Smooth muscle cell (in vitro differentiated cells): ENCODE measurements around the gene NRIP2. TPM values are rescaled to one million over a fixed set of nuclear protein-coding genes. Genes with fewer than 3 reads are reported as not detected.
A peak's percentile ranks its signal among the peaks of the same experiment; 100 is the strongest.

ENCODE experiments used
- DNase-seq: peaks from one replicate; lab custom pipeline; 2025; ENCODE audit not compliant: unreplicated experiment; lab: John Stamatoyannopoulos, UW
- H2AFZ ChIP-seq: fragments of 200-600 bp; sonication (generic); 2 replicates; pipeline ENCODE4 v1.6.0; 2016; ENCODE audit warnings: antibody characterized with exemption, low read depth, mild to moderate bottlenecking
- H3F3A ChIP-seq: fragments of 200-600 bp; sonication (generic); 2 replicates; pipeline ENCODE4 v1.6.0; 2017; ENCODE audit warnings: antibody characterized with exemption, low read depth
- H3K27ac ChIP-seq: fragments of 200-600 bp; sonication (generic); 2 replicates; pipeline ENCODE4 v1.5.1; 2016; ENCODE audit warnings: low read depth, mild to moderate bottlenecking
- H3K27me3 ChIP-seq: fragments of 200-600 bp; sonication (generic); 2 replicates; pipeline ENCODE4 v1.6.1; 2016; ENCODE audit warnings: low read depth, mild to moderate bottlenecking
- H3K36me3 ChIP-seq: fragments of 200-600 bp; sonication (generic); 2 replicates; pipeline ENCODE4 v1.5.1; 2016; ENCODE audit warnings: low read depth
- H3K4me1 ChIP-seq: fragments of 200-600 bp; sonication (generic); 2 replicates; pipeline ENCODE4 v1.5.1; 2016; ENCODE audit warnings: low read depth
- H3K4me2 ChIP-seq: fragments of 200-600 bp; sonication (generic); 2 replicates; pipeline ENCODE4 v1.6.0; 2016; ENCODE audit warnings: mild to moderate bottlenecking
- H3K4me3 ChIP-seq: fragments of 200-600 bp; sonication (generic); 2 replicates; pipeline ENCODE4 v1.5.1; 2016; ENCODE audit warnings: mild to moderate bottlenecking
- H3K79me2 ChIP-seq: fragments of 200-600 bp; sonication (generic); 2 replicates; pipeline ENCODE4 v1.6.0; 2016; ENCODE audit warnings: low read depth, mild to moderate bottlenecking
- H3K9ac ChIP-seq: fragments of 200-600 bp; sonication (generic); 2 replicates; pipeline ENCODE4 v1.6.0; 2016; ENCODE audit warnings: low read depth
- H3K9me3 ChIP-seq: fragments of 200-600 bp; sonication (generic); replicated peaks from 2 replicates; pipeline ENCODE4 v1.5.1; 2016; ENCODE audit warnings: low read depth
- H4K20me1 ChIP-seq: fragments of 200-600 bp; sonication (generic); 2 replicates; pipeline ENCODE4 v1.6.0; 2016; ENCODE audit warnings: low read depth
- WGBS: methylation state at CpG from one replicate; pipeline ENCODE4 v1.1.7; 2016; ENCODE audit warnings: low lambda C conversion rate; 5-methylcytosine and 5-hydroxymethylcytosine counted together
- polyA plus RNA-seq: library from polyadenylated mRNA; unstranded; fragments of >200 nt; fragmentation: Nextera tagmentation; extraction: Ambion mirVana; gene quantifications from 2 replicates; pipeline ENCODE4 v1.2.1, GENCODE V29; 2016
- total RNA-seq: library from RNA; depleted of rRNA; stranded (reverse); fragments of >200 nt; gene quantifications from 2 replicates; pipeline ENCODE4 v1.2.3, GENCODE V29; 2014
- TF ChIP-seq, protein P1 (sequence below): fragments of 200-600 bp; sonication (generic); IDR thresholded peaks from 2 replicates; pipeline ENCODE4 v1.5.1; 2017; ENCODE audit warnings: borderline replicate concordance, mild to moderate bottlenecking, antibody characterized with exemption; ENCODE audit not compliant: insufficient read depth, poor library complexity, severe bottlenecking

The NRIP2 gene
- total and polyA plus RNA-seq, 2 experiments from 2014 or later, result 0.04 to 0.29 TPM

DNA sequence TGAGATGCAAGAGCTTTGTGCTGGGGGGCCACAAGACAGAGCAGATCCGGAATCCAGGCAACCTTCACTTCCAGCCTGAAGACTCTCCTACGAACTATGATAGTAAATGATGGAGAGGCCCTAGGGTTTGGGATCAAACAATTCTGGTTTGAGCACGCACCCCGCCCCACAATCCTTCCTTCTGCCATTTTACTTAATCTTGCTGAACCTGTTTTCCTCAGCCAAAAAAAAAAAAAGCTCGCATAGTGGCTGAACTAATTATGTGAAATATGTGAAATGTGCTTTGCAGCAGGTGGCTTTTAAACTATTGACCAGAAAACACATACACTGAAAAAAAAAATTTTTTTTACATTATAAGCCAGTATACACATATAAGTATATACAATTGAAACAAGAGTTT lies 23.0 kb downstream of the NRIP2 start:
- H3K9me3 ChIP-seq, result no peaks in the 10 kb centered on the region
- WGBS, result 81% methylated on average over 5 of the region's 5 CpGs
- no peaks in the 10 kb centered on the region for H3K27me3 ChIP-seq
- H3K9ac ChIP-seq, result peak overlapping the region; percentile 34
- H3K79me2 ChIP-seq, result peaks cover 29% of the 10 kb centered on the region
- peak overlapping the region; percentile 67 for H3K4me3 ChIP-seq
- H3K4me2 ChIP-seq, result peak overlapping the region; percentile 90
- H3K36me3 ChIP-seq, result no peaks in the 10 kb centered on the region
- DNase-seq, result no peak
- H2AFZ ChIP-seq, result peak overlapping the region; percentile 17
- H3K27ac ChIP-seq, result peak overlapping the region; percentile 88
- no peaks in the 10 kb centered on the region for H4K20me1 ChIP-seq
- peaks cover 3% of the 10 kb centered on the region for H3K4me1 ChIP-seq
- TF ChIP-seq, protein P1, sequence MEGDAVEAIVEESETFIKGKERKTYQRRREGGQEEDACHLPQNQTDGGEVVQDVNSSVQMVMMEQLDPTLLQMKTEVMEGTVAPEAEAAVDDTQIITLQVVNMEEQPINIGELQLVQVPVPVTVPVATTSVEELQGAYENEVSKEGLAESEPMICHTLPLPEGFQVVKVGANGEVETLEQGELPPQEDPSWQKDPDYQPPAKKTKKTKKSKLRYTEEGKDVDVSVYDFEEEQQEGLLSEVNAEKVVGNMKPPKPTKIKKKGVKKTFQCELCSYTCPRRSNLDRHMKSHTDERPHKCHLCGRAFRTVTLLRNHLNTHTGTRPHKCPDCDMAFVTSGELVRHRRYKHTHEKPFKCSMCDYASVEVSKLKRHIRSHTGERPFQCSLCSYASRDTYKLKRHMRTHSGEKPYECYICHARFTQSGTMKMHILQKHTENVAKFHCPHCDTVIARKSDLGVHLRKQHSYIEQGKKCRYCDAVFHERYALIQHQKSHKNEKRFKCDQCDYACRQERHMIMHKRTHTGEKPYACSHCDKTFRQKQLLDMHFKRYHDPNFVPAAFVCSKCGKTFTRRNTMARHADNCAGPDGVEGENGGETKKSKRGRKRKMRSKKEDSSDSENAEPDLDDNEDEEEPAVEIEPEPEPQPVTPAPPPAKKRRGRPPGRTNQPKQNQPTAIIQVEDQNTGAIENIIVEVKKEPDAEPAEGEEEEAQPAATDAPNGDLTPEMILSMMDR, result no peak
- H3F3A ChIP-seq, result no peaks in the 10 kb centered on the region

GRCh38 chr12:2806700-2807099 lies 28.1 kb downstream of the NRIP2 start:
- TF ChIP-seq, protein P1, result no peak
- H2AFZ ChIP-seq, result no peak overlapping the region
- H4K20me1 ChIP-seq, result peaks cover 8% of the 10 kb centered on the region
- H3K9me3 ChIP-seq, result no peaks in the 10 kb centered on the region
- no peak overlapping the region for H3K4me3 ChIP-seq
- no peak overlapping the region for H3K4me2 ChIP-seq
- H3K27ac ChIP-seq, result no peak overlapping the region
- H3F3A ChIP-seq, result peaks cover 40% of the 10 kb centered on the region
- WGBS, result over 99% methylated on average over 6 of the region's 6 CpGs
- H3K79me2 ChIP-seq, result peaks cover 3% of the 10 kb centered on the region
- H3K9ac ChIP-seq, result no peak overlapping the region
- no peak for DNase-seq
- H3K27me3 ChIP-seq, result no peaks in the 10 kb centered on the region
- peaks cover 3% of the 10 kb centered on the region for H3K4me1 ChIP-seq
- peaks cover 8% of the 10 kb centered on the region for H3K36me3 ChIP-seq

GRCh38 chr12:2805143-2805520 lies 29.7 kb downstream of the NRIP2 start:
- Histone ChIP-seq H3K4me3 (no peak overlapping the region), H4K20me1 (peaks cover 8% of the 10 kb centered on the region), H3K4me1 (peaks cover 3% of the 10 kb centered on the region), H3K27me3 (no peaks in the 10 kb centered on the region), H3K79me2 (no peaks in the 10 kb centered on the region), H2AFZ (no peak overlapping the region), H3K4me2 (peak overlapping the region; percentile 58), H3F3A (peaks cover 40% of the 10 kb centered on the region), H3K9ac (no peak overlapping the region), H3K36me3 (peaks cover 12% of the 10 kb centered on the region), H3K27ac (peak overlapping the region; percentile 48), H3K9me3 (no peaks in the 10 kb centered on the region)
- TF ChIP-seq, protein P1, result no peak
- 43% methylated on average over 2 of the region's 2 CpGs for WGBS
- DNase-seq, result no peak

DNA sequence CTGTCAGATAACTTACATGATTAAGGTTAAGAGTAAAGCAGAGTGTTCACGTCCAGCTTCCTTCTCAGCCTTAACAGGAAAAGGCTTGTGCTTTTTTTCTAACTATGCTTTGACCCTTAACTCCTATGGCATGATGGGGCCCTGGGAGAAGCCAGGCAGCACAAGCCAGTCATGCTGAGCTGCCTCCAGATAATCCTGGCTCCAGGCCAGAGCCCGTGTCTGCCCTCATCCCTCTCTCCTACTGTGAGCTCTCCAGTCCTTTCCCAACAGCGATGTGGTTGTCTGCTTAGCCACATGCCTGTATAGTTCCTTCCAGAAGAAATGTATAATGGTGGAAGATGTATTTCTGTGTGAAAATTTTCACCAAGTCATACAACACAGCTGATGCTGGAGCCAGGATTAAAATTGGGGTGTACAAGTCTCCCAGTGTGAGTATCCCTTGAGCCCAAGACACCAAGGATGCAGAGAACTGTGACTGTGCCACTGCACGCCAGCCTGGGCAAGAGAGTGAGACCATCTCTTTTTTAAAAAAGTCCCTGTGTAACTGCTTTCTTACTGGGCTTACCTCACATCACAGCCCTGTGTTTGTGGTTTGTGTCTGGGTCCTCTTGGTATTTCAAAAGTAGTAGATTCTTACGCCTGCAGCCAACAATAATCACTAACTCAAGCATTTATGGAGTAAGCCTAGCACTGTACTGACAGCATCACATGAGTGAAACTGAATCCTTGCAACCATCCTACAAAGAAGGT lies 30.3 kb downstream of the NRIP2 start:
- no peaks in the 10 kb centered on the region for H3K79me2 ChIP-seq
- H3F3A ChIP-seq, result peaks cover 40% of the 10 kb centered on the region
- H3K9ac ChIP-seq, result no peak overlapping the region
- 63% methylated on average over 5 of the region's 5 CpGs for WGBS
- H3K36me3 ChIP-seq, result peaks cover 12% of the 10 kb centered on the region
- no peak overlapping the region for H3K4me3 ChIP-seq
- peak overlapping the region; percentile 58 for H3K4me2 ChIP-seq
- H3K9me3 ChIP-seq, result no peaks in the 10 kb centered on the region
- H3K27me3 ChIP-seq, result no peaks in the 10 kb centered on the region
- TF ChIP-seq, protein P1, result no peak
- peak; percentile 31 for DNase-seq
- H3K4me1 ChIP-seq, result peaks cover 3% of the 10 kb centered on the region
- no peak overlapping the region for H2AFZ ChIP-seq
- peaks cover 8% of the 10 kb centered on the region for H4K20me1 ChIP-seq
- H3K27ac ChIP-seq, result peak overlapping the region; percentile 48
